Lung (tissue), 12 donors: Measurements from ENCODE around the gene MED19. TPM values are rescaled to one million over a fixed set of nuclear protein-coding genes. Genes with fewer than 3 reads are reported as not detected.

Experiments
- ATAC-seq: fragments of 200-7000 bp; cut with Tn5 transposase; one replicate; pipeline ENCODE4 v1.9.1; 2020; ENCODE audit warnings: moderate number of reproducible peaks; ENCODE audit not compliant: insufficient read depth, low FRiP score
- DNase-seq, 3 donors: peaks; one replicate each; pipeline ENCODE4 v3.0.0-alpha.2; 2013 to 2017
- H3K27ac ChIP-seq, 2 donors: one replicate each; pipeline ENCODE4 v1.5.1; 2013; ENCODE audit warnings: mild to moderate bottlenecking in 2 of 2, moderate library complexity in 2 of 2, control low read depth in 1 of 2, inconsistent platforms in 1 of 2, low read depth in 1 of 2, low read length in 1 of 2
- H3K27me3 ChIP-seq, 3 donors: one replicate each; pipeline ENCODE4 v1.5.1; 2013; ENCODE audit warnings: low read length in 2 of 3; ENCODE audit not compliant: control insufficient read depth in 3 of 3, insufficient read depth in 3 of 3
- H3K36me3 ChIP-seq, 4 donors: one replicate each; pipeline ENCODE4 v1.5.1; 2013; ENCODE audit warnings: low read length in 4 of 4, mild to moderate bottlenecking in 1 of 4, moderate library complexity in 1 of 4; ENCODE audit not compliant: control insufficient read depth in 4 of 4, insufficient read depth in 4 of 4
- H3K4me1 ChIP-seq, 5 donors: one replicate each; pipeline ENCODE4 v1.5.1; 2013; ENCODE audit warnings: low read length in 5 of 5, mild to moderate bottlenecking in 2 of 5, moderate library complexity in 1 of 5; ENCODE audit not compliant: control insufficient read depth in 5 of 5, insufficient read depth in 5 of 5
- H3K4me3 ChIP-seq: one replicate; pipeline ENCODE4 v1.5.1; 2013; ENCODE audit warnings: mild to moderate bottlenecking, control low read depth, moderate library complexity
- H3K9ac ChIP-seq, 2 donors: one replicate each; pipeline ENCODE4 v1.5.1; 2013; ENCODE audit warnings: low read length in 2 of 2, control low read depth in 1 of 2; ENCODE audit not compliant: insufficient read depth in 1 of 2
- H3K9me3 ChIP-seq, 4 donors: one replicate each; pipeline ENCODE4 v1.5.1; 2013; ENCODE audit warnings: low read length in 3 of 4, mild to moderate bottlenecking in 1 of 4, moderate library complexity in 1 of 4; ENCODE audit not compliant: control insufficient read depth in 4 of 4, insufficient read depth in 3 of 4
- WGBS, 2 donors: extraction: QIAGEN DNeasy Blood & Tissue Kit; methylation state at CpG; one replicate each; pipeline ENCODE4 v1.1.7; 2013; 5-methylcytosine and 5-hydroxymethylcytosine counted together
- polyA plus RNA-seq, 2 donors: library from polyadenylated mRNA; stranded (reverse); fragments of 200-250 nt; gene quantifications; one replicate each; pipeline ENCODE4 v1.2.1, GENCODE V29; 2013
- total RNA-seq, 2 donors: library from RNA; depleted of rRNA in 1 of 2; stranded (reverse); fragments of >200 nt in 1 of 2; gene quantifications; one replicate each; pipeline ENCODE4 v1.2.1, GENCODE V29; 2014 to 2021
- TF ChIP-seq, protein P1 (sequence below): IDR thresholded peaks from 2 replicates; pipeline ENCODE4 v1.5.1; 2012; ENCODE audit warnings: mild to moderate bottlenecking; ENCODE audit errors: control extremely low read depth, extremely low read depth
- donor health status: control.
- donor health status: control.
- donor health status: Bipolar disorder and iron deficiency.
- donor health status: healthy.
- donor health status: DM: yes; HTN: yes; CAD: no.

MED19 gene
- total and polyA plus RNA-seq, 4 donors = 8.7 to 15.1 (median 13.5) TPM

DNA sequence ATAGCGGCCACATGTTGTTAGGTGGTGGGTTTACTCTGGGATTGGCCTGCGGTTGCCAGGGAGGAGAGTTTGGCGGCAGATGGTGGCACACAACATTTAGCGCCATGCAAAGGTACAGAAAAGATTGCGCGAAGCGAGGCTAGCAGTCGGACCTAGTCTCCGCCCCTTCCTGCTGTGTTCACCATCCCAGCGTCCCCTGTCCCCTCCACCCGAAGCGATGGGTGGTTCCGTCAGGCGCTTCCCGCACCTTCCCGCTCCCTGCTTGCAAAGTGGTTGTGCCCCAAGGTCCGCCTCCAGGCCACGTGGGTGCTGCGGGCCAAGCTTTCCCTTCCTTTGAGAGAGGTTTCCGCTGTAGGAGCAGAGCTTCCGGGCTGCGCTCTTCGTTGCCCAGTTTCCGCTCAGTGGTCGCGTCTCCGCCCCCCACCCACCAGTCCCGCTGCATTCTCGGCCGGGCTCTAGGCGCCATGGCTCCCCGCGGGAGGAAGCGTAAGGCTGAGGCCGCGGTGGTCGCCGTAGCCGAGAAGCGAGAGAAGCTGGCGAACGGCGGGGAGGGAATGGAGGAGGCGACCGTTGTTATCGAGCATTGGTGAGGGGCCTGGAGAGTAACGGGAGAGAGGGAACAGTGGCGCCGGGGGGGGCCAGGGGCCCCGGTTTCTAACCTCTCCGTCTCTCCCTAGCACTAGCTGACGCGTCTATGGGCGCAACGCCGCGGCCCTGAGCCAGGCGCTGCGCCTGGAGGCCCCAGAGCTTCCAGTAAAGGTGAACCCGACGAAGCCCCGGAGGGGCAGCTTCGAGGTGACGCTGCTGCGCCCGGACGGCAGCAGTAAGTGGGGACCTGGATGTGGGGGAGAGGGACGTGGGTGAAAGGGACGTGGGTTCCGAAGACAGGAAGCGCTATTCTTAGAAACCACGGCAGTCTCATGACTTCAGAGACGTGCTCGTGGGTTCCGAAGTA, 29.4 kb upstream of the MED19 start, which contains the start of gene SELENOH:
TSS of gene SELENOH (plus strand) at position 360 of the 955 bp plus-strand sequence. CDS start at position 465, 105 bp downstream.
- H3K9ac ChIP-seq = peak within 1 kb of the TSS; percentile 91 to 97
- H3K36me3 ChIP-seq = peaks cover 27 to 42% (median 31%) of the 10 kb centered on the region in 4 donors
- peak; percentile 98 to 99 (median 98) for DNase-seq
- H3K4me1 ChIP-seq = peaks cover 0 to 15% (median 8%) of the 10 kb centered on the region in 5 donors
- H3K27me3 ChIP-seq = no peaks in the 10 kb centered on the region
- ATAC-seq = peak; percentile 98
- H3K9me3 ChIP-seq = no peaks in the 10 kb centered on the region
- peak within 1 kb of the TSS; percentile 91 for H3K4me3 ChIP-seq
- WGBS, 2 donors = 0% methylated on average over 75 of the region's 75 CpGs
- TF ChIP-seq, protein P1, sequence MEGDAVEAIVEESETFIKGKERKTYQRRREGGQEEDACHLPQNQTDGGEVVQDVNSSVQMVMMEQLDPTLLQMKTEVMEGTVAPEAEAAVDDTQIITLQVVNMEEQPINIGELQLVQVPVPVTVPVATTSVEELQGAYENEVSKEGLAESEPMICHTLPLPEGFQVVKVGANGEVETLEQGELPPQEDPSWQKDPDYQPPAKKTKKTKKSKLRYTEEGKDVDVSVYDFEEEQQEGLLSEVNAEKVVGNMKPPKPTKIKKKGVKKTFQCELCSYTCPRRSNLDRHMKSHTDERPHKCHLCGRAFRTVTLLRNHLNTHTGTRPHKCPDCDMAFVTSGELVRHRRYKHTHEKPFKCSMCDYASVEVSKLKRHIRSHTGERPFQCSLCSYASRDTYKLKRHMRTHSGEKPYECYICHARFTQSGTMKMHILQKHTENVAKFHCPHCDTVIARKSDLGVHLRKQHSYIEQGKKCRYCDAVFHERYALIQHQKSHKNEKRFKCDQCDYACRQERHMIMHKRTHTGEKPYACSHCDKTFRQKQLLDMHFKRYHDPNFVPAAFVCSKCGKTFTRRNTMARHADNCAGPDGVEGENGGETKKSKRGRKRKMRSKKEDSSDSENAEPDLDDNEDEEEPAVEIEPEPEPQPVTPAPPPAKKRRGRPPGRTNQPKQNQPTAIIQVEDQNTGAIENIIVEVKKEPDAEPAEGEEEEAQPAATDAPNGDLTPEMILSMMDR = no peak
- H3K27ac ChIP-seq = peak within 1 kb of the TSS; percentile 87 to 97

- ATAC-seq = no peak
- WGBS, 2 donors = 81 to 93% methylated on average over 3 of the region's 3 CpGs
- H3K4me1 ChIP-seq = peaks cover 0 to 3% (median 0%) of the 10 kb centered on the region in 5 donors
- peaks cover 9 to 31% (median 18%) of the 10 kb centered on the region in 4 donors for H3K36me3 ChIP-seq
- DNase-seq = no peak
- no peaks in the 10 kb centered on the region for H3K27me3 ChIP-seq
- H3K9ac ChIP-seq = no peak overlapping the region
- TF ChIP-seq, protein P1 = no peak
- peak overlapping the region in 1 of 2 donors; percentile 26 for H3K27ac ChIP-seq
- no peak overlapping the region for H3K4me3 ChIP-seq
- no peaks in the 10 kb centered on the region for H3K9me3 ChIP-seq
These were observed 23.7 kb upstream of the MED19 start for GRCh38 chr11:57735619-57736298.

DNA sequence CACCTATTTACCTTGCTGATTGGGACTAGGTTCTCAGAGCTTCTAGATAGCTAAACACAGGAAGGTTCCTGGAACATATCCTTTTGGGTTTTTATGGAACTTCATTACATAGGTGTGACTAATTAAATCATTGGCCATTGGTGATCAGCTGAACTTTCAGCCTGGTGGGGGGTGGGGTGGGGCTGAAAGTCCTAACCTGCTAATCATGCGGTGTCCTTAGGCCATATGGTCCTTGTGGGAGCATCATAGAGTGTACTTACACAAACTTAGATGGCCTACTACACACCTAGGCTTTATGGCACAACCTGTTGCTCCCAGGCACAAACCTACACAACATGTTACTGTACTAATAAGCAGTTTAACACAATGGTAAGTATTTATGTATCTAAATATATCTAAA, 20.6 kb upstream of the MED19 start:
- Histone ChIP-seq H3K9me3 (no peaks in the 10 kb centered on the region), H3K36me3 (peaks cover 4 to 11% (median 7%) of the 10 kb centered on the region in 4 donors), H3K4me3 (no peak overlapping the region), H3K4me1 (peaks cover 0 to 3% (median 0%) of the 10 kb centered on the region in 5 donors), H3K27ac (no peak overlapping the region), H3K27me3 (no peaks in the 10 kb centered on the region), H3K9ac (no peak overlapping the region)
- ATAC-seq (no peak), DNase-seq (no peak)
- 96 to 97% methylated on average over 1 of the region's 1 CpG for WGBS, 2 donors
- TF ChIP-seq, protein P1 = no peak
